Heart left ventricle (tissue), 13 donors: ENCODE data around the gene GOLGA8B.

Experiments used
- POLR2A ChIP-seq, 2 donors: fragments of 450-650 bp; IDR thresholded peaks; one replicate each; pipeline ENCODE4 v1.6.1; 2017; ENCODE audit warnings: antibody characterized with exemption in 2 of 2, mild to moderate bottlenecking in 2 of 2, moderate library complexity in 2 of 2
- TF ChIP-seq, protein P1 (sequence below), 12 donors: fragments of 200-600 bp; sonication (generic) in 4 of 12; IDR thresholded peaks; one replicate each; pipeline versions ENCODE4 v1.5.0 to v1.8.0; 2018 to 2022; ENCODE audit warnings: antibody characterized with exemption in 12 of 12, mild to moderate bottlenecking in 5 of 12
- donor health status: ischemic (EF 13 %, LVEDD 7.1; RV severe dilation, severe dysfunction).
- donor health status: DM: no; HTN: yes; CAD: no.
- donor health status: DM: no; HTN: no; CAD: no.
- donor health status: ischemic (EF 25% LVEDD 6.9; RV normal size, moderate dysfunction).
- donor health status: ischemic (EF 25% LVEDD 5.7; RV mildly dilated, moderate dysfunction).
- donor health status: ischemic (EF 35%, LVEDD 5.7; RV mildly dilated, moderate dysfunction).
- donor health status: nonischemic (EF 11% LVEDD 7.7; RV severe dilation, severe dysfunction).
- donor health status: DM: yes; HTN: yes; CAD: no.
- donor health status: PGD.
- donor health status: ischemic (EF 29% LVEDD 5.4; RV normal size, mild dysfunction).
- donor health status: nonischemic (EF 23%, LVEDD 6.1; RV moderate dilation, normal function).

DNA sequence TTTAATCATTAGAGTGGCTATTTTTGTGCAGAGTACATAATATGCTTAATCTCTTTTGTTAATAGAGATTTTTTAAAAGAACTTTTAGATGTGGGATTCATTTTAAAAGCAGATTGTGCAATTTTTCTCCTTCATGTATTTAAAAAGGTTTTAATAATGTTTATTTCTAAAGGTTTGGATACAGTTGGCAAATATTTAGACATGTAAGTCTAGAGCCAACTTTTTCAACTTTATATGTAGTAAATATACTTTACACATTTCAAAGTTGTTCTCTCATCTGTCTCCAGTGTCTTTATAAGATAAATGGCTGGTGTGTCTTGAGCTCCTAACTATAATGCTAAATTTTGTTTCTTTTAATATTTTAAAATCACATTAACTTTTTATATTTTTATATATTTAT is 22.7 kb upstream of the GOLGA8B start:
- no peak for TF ChIP-seq POLR2A (IDR thresholded peaks at IDR 0.05)
- TF ChIP-seq, protein P1, sequence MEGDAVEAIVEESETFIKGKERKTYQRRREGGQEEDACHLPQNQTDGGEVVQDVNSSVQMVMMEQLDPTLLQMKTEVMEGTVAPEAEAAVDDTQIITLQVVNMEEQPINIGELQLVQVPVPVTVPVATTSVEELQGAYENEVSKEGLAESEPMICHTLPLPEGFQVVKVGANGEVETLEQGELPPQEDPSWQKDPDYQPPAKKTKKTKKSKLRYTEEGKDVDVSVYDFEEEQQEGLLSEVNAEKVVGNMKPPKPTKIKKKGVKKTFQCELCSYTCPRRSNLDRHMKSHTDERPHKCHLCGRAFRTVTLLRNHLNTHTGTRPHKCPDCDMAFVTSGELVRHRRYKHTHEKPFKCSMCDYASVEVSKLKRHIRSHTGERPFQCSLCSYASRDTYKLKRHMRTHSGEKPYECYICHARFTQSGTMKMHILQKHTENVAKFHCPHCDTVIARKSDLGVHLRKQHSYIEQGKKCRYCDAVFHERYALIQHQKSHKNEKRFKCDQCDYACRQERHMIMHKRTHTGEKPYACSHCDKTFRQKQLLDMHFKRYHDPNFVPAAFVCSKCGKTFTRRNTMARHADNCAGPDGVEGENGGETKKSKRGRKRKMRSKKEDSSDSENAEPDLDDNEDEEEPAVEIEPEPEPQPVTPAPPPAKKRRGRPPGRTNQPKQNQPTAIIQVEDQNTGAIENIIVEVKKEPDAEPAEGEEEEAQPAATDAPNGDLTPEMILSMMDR (IDR thresholded peaks at IDR 0.05), result no peak
